Prostate gland (tissue), 2 donors: ENCODE results near the gene UQCC3. TPM values are rescaled to one million over a fixed set of nuclear protein-coding genes. Genes with fewer than 3 reads are reported as not detected.
A peak's percentile ranks its signal among the peaks of the same experiment; 100 is the strongest.

Experiments
- DNase-seq: peaks from one replicate; pipeline ENCODE4 v3.0.0-alpha.2; 2019; ENCODE audit warnings: low spot score
- H3K27ac ChIP-seq, 2 donors: fragments of 200-600 bp; sonication (generic); 2 replicates each; pipeline ENCODE4 v1.5.1; 2017 to 2019
- H3K27me3 ChIP-seq: fragments of 200-600 bp; sonication (generic); replicated peaks from 2 replicates; pipeline ENCODE4 v1.5.1; 2019; ENCODE audit not compliant: insufficient read depth
- H3K36me3 ChIP-seq, 2 donors: fragments of 200-600 bp; sonication (generic); 1 replicate in 1 of 2; 2 replicates in 1 of 2; pipeline versions ENCODE4 v1.5.1 to v1.8.1; 2017 to 2019
- H3K4me1 ChIP-seq: fragments of 200-600 bp; sonication (generic); replicated peaks from 2 replicates; pipeline ENCODE4 v1.5.1; 2019
- H3K4me3 ChIP-seq, 2 donors: fragments of 200-600 bp; sonication (generic); 2 replicates each; pipeline ENCODE4 v1.5.1; 2017 to 2019
- H3K9me3 ChIP-seq: fragments of 200-600 bp; sonication (generic); 2 replicates; pipeline ENCODE4 v1.5.1; 2017
- CTCF ChIP-seq, 4 experiments: fragments of 200-600 bp in 2 of 4; fragments of 450-650 bp in 2 of 4; sonication (generic) in 2 of 4; IDR thresholded peaks; 1 replicate in 3 of 4; 2 replicates in 1 of 4; pipeline ENCODE4 v1.5.1; 2016 to 2019; ENCODE audit warnings: antibody characterized with exemption in 4 of 4, mild to moderate bottlenecking in 2 of 4, moderate library complexity in 2 of 4
- POLR2A ChIP-seq: fragments of 450-650 bp; IDR thresholded peaks from one replicate; pipeline ENCODE4 v1.6.1; 2016; ENCODE audit warnings: antibody characterized with exemption, mild to moderate bottlenecking
- POLR2AphosphoS5 ChIP-seq: sonication (generic); formaldehyde crosslinking; IDR thresholded peaks from one replicate; pipeline ENCODE4 v1.6.1; 2017; ENCODE audit warnings: antibody characterized with exemption
- WGBS: methylation state at CpG from one replicate; pipeline ENCODE4 v1.1.5; 2018; 5-methylcytosine and 5-hydroxymethylcytosine counted together
- intact Hi-C: fragments of 100-400 bp; cut with DNase I; formaldehyde crosslinking; loops from one replicate; pipeline ENCODE4 v1.14.2; 2022
- total RNA-seq, 2 donors: library from RNA; depleted of rRNA; stranded (reverse); fragments of >200 nt; gene quantifications; one replicate each; pipeline ENCODE4 v1.1.0, GENCODE V29; 2016

The UQCC3 gene
- total RNA-seq, 2 donors from 2014 or later, result 10.3 to 18.3 TPM

- H3K4me1 ChIP-seq, result no peaks in the 10 kb centered on the region
- no peak for DNase-seq
- TF ChIP-seq POLR2AphosphoS5, result no peak
- TF ChIP-seq POLR2A, result no peak
- TF ChIP-seq CTCF (IDR thresholded peaks at IDR 0.05), result no peak
- H3K27ac ChIP-seq, result no peak overlapping the region
- no peaks in the 10 kb centered on the region for H3K9me3 ChIP-seq
- no peak overlapping the region for H3K4me3 ChIP-seq
- H3K27me3 ChIP-seq, result no peaks in the 10 kb centered on the region
- 62% methylated on average over 8 of the region's 8 CpGs for WGBS
- intact Hi-C loops, result no loop called here
- H3K36me3 ChIP-seq, result peaks cover 0 to 2% of the 10 kb centered on the region in 2 donors
These were observed 27.3 kb upstream of the UQCC3 start for GRCh38 chr11:62644220-62644619.

- no peaks in the 10 kb centered on the region for H3K4me1 ChIP-seq
These were observed 25.9 kb upstream of the UQCC3 start for GRCh38 chr11:62645671-62645945.

GRCh38 chr11:62645946-62646824 is 25.3 kb upstream of the UQCC3 start, which contains the start of gene GANAB:
TSS of gene GANAB (minus strand) at chr11:62646613. CDS start at chr11:62646599, 14 bp downstream.
- peak; percentile 100 for DNase-seq
- 0% methylated on average over 69 of the region's 73 CpGs for WGBS
- no peaks in the 10 kb centered on the region for H3K27me3 ChIP-seq
- H3K27ac ChIP-seq, result peak within 1 kb of the TSS; percentile 86 to 89
- peaks cover 0 to 2% of the 10 kb centered on the region in 2 donors for H3K36me3 ChIP-seq
- peak; percentile 98 for TF ChIP-seq POLR2AphosphoS5
- TF ChIP-seq POLR2A, result peak; percentile 75
- no peak for TF ChIP-seq CTCF (IDR thresholded peaks at IDR 0.05)
- peak within 1 kb of the TSS; percentile 73 to 98 for H3K4me3 ChIP-seq
- H3K4me1 ChIP-seq, result no peaks in the 10 kb centered on the region
- intact Hi-C loops, result no loop called here
- H3K9me3 ChIP-seq, result no peaks in the 10 kb centered on the region

More at GRCh38 chr11:62645671-62645945, 25.9 kb upstream of the UQCC3 start:
- intact Hi-C loops, result no loop called here
- WGBS, result 9% methylated on average over 11 of the region's 11 CpGs
- no peak for TF ChIP-seq POLR2AphosphoS5
- no peak for TF ChIP-seq POLR2A
- no peak for TF ChIP-seq CTCF (IDR thresholded peaks at IDR 0.05)
- Histone ChIP-seq H3K4me3 (peak overlapping the region; percentile 73 to 98), H3K9me3 (no peaks in the 10 kb centered on the region), H3K27me3 (no peaks in the 10 kb centered on the region), H3K36me3 (peaks cover 0 to 2% of the 10 kb centered on the region in 2 donors), H3K27ac (peak overlapping the region; percentile 86 to 89)
- DNase-seq, result no peak

GRCh38 chr11:62646825-62647608 is 24.5 kb upstream of the UQCC3 start:
- Histone ChIP-seq H3K27ac (peak overlapping the region in 1 of 2 donors; percentile 89), H3K36me3 (peaks cover 0 to 2% of the 10 kb centered on the region in 2 donors), H3K4me1 (peaks cover under 1% of the 10 kb centered on the region), H3K4me3 (peak overlapping the region in 1 of 2 donors; percentile 73), H3K27me3 (no peaks in the 10 kb centered on the region), H3K9me3 (no peaks in the 10 kb centered on the region)
- no peak for TF ChIP-seq POLR2AphosphoS5
- TF ChIP-seq CTCF (IDR thresholded peaks at IDR 0.05), result no peak
- no peak for TF ChIP-seq POLR2A
- 60% methylated on average over 25 of the region's 32 CpGs for WGBS
- intact Hi-C loops, result no loop called here
- no peak for DNase-seq
